ENCODE results near the gene VWA2. TPM values are rescaled to one million over a fixed set of nuclear protein-coding genes. Genes with fewer than 3 reads are reported as not detected.

Gene VWA2
- polyA plus RNA-seq, 1 donor from 2014 or later, result not detected

DNA sequence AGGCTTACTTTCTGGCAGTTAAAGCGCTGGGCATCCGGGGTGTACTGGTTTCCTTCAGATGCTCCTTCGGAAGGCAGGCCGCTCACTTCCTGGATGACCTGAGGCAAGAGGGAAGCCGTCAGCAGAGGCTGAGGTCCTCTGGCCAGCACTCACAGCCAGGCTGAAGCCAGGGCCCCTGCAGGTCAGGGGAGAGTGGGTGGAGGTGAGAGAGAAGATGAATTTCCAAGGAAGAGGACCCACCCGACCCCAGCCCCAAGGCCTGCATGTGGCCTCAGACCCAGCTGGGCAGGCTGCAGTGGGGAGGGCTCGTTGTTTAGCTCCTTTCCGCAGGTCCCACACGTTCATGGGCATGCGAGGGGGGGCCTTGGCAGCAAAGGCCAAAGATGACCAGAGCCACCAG lies 71.3 kb downstream of the VWA2 start:
- Histone ChIP-seq H3K9me2 (ENCODE audit: insufficient read depth, low read length) (no peaks in the 10 kb centered on the region), H3K9me3 (ENCODE audit: low read length) (no peaks in the 10 kb centered on the region), H3K36me3 (ENCODE audit: insufficient read depth, low read length) (no peaks in the 10 kb centered on the region), H3K27ac (ENCODE audit: low read length) (no peak overlapping the region), H3F3A (ENCODE audit: insufficient read depth, low read length, poor library complexity, severe bottlenecking) (no peaks in the 10 kb centered on the region), H4K20me1 (ENCODE audit: insufficient read depth) (no peaks in the 10 kb centered on the region), H3K79me2 (replicated peaks; ENCODE audit: insufficient read depth, low read length) (no peaks in the 10 kb centered on the region), H3K9ac (ENCODE audit: low read length) (no peak overlapping the region), H3K4me3 (ENCODE audit: low read length) (no peak overlapping the region), H3K27me3 (ENCODE audit: insufficient read depth, low read depth, low read length) (no peaks in the 10 kb centered on the region), H3K4me2 (ENCODE audit: low read length) (no peak overlapping the region), H2AFZ (ENCODE audit: low read depth, low read length) (no peak overlapping the region)
- TF ChIP-seq TAF1 (IDR thresholded peaks at IDR 0.05; ENCODE audit: low read depth), result no peak
- TF ChIP-seq, protein P1, sequence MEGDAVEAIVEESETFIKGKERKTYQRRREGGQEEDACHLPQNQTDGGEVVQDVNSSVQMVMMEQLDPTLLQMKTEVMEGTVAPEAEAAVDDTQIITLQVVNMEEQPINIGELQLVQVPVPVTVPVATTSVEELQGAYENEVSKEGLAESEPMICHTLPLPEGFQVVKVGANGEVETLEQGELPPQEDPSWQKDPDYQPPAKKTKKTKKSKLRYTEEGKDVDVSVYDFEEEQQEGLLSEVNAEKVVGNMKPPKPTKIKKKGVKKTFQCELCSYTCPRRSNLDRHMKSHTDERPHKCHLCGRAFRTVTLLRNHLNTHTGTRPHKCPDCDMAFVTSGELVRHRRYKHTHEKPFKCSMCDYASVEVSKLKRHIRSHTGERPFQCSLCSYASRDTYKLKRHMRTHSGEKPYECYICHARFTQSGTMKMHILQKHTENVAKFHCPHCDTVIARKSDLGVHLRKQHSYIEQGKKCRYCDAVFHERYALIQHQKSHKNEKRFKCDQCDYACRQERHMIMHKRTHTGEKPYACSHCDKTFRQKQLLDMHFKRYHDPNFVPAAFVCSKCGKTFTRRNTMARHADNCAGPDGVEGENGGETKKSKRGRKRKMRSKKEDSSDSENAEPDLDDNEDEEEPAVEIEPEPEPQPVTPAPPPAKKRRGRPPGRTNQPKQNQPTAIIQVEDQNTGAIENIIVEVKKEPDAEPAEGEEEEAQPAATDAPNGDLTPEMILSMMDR (IDR thresholded peaks at IDR 0.05; ENCODE audit: poor library complexity, severe bottlenecking), result no peak

DNA sequence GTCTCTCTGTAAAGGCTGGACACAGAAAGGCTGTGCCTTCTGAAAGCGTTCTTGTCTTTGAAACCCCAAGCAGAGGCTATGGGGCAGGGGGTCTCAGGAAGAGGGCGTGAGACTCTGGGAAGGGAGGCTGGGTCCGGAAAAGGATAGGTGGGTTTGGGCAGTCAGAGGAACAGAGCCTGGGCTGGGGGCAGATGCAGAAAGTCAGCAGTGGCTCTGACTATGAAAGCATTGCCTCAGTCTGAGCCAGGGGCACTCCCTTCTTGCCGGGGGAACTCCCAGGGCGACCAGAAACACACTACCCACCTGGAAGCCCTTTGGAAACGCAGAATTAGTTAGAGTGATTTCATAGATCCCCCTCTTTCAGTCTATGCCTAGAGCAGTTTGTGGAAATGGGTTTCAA lies 72.0 kb downstream of the VWA2 start:
- Histone ChIP-seq H3K27ac (ENCODE audit: low read length) (no peak overlapping the region), H3K9me3 (ENCODE audit: low read length) (no peaks in the 10 kb centered on the region), H3K4me2 (ENCODE audit: low read length) (no peak overlapping the region), H3K27me3 (ENCODE audit: insufficient read depth, low read depth, low read length) (no peaks in the 10 kb centered on the region), H3K9ac (ENCODE audit: low read length) (no peak overlapping the region), H3K36me3 (ENCODE audit: insufficient read depth, low read length) (no peaks in the 10 kb centered on the region), H3F3A (ENCODE audit: insufficient read depth, low read length, poor library complexity, severe bottlenecking) (no peaks in the 10 kb centered on the region), H3K79me2 (replicated peaks; ENCODE audit: insufficient read depth, low read length) (no peaks in the 10 kb centered on the region), H3K4me3 (ENCODE audit: low read length) (no peak overlapping the region), H2AFZ (ENCODE audit: low read depth, low read length) (no peak overlapping the region), H3K9me2 (ENCODE audit: insufficient read depth, low read length) (no peaks in the 10 kb centered on the region), H4K20me1 (ENCODE audit: insufficient read depth) (no peaks in the 10 kb centered on the region)
- no peak for TF ChIP-seq EP300 (conservative IDR thresholded peaks at IDR 0.05; ENCODE audit: poor library complexity, severe bottlenecking)
- no peak for TF ChIP-seq MXI1 (conservative IDR thresholded peaks at IDR 0.05; ENCODE audit: poor library complexity, severe bottlenecking)
- TF ChIP-seq, protein P1 (IDR thresholded peaks at IDR 0.05; ENCODE audit: poor library complexity, severe bottlenecking), result no peak
- TF ChIP-seq RAD21 (conservative IDR thresholded peaks at IDR 0.05), result no peak
- TF ChIP-seq TAF1 (IDR thresholded peaks at IDR 0.05; ENCODE audit: low read depth), result no peak
- TF ChIP-seq, protein P2, sequence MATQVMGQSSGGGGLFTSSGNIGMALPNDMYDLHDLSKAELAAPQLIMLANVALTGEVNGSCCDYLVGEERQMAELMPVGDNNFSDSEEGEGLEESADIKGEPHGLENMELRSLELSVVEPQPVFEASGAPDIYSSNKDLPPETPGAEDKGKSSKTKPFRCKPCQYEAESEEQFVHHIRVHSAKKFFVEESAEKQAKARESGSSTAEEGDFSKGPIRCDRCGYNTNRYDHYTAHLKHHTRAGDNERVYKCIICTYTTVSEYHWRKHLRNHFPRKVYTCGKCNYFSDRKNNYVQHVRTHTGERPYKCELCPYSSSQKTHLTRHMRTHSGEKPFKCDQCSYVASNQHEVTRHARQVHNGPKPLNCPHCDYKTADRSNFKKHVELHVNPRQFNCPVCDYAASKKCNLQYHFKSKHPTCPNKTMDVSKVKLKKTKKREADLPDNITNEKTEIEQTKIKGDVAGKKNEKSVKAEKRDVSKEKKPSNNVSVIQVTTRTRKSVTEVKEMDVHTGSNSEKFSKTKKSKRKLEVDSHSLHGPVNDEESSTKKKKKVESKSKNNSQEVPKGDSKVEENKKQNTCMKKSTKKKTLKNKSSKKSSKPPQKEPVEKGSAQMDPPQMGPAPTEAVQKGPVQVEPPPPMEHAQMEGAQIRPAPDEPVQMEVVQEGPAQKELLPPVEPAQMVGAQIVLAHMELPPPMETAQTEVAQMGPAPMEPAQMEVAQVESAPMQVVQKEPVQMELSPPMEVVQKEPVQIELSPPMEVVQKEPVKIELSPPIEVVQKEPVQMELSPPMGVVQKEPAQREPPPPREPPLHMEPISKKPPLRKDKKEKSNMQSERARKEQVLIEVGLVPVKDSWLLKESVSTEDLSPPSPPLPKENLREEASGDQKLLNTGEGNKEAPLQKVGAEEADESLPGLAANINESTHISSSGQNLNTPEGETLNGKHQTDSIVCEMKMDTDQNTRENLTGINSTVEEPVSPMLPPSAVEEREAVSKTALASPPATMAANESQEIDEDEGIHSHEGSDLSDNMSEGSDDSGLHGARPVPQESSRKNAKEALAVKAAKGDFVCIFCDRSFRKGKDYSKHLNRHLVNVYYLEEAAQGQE (IDR thresholded peaks at IDR 0.05; ENCODE audit: borderline replicate concordance), result no peak
- TF ChIP-seq SMC3 (conservative IDR thresholded peaks at IDR 0.05; ENCODE audit: poor library complexity), result no peak

Measured in neural cell (in vitro differentiated cells).